ENCODE measurements around the gene DAB2IP. TPM values are rescaled to one million over a fixed set of nuclear protein-coding genes. Genes with fewer than 3 reads are reported as not detected.

The DAB2IP gene
- total RNA-seq, 1 experiment from 2014 or later = 18.7 TPM

GRCh38 chr9:121674017-121674416, 22.6 kb downstream of the DAB2IP start:
- Histone ChIP-seq H3K4me1 (no peaks in the 10 kb centered on the region; the same call in 1 of the 2 replicates), H3K9me3 (replicated peaks) (no peaks in the 10 kb centered on the region), H3K4me3 (no peak overlapping the region), H3K27ac (no peak overlapping the region), H3K36me3 (no peaks in the 10 kb centered on the region; the same call in 1 of the 2 replicates), H3K27me3 (no peaks in the 10 kb centered on the region)
- no peak for DNase-seq

GRCh38 chr9:121674952-121675351, 23.5 kb downstream of the DAB2IP start:
- no peaks in the 10 kb centered on the region; the same call in 1 of the 2 replicates for H3K36me3 ChIP-seq
- H3K9me3 ChIP-seq (replicated peaks) = no peaks in the 10 kb centered on the region
- H3K4me3 ChIP-seq = no peak overlapping the region
- H3K27ac ChIP-seq = no peak overlapping the region
- no peaks in the 10 kb centered on the region; the same call in 1 of the 2 replicates for H3K4me1 ChIP-seq
- no peak for DNase-seq
- H3K27me3 ChIP-seq = no peaks in the 10 kb centered on the region

- H3K9me3 ChIP-seq (replicated peaks) = no peaks in the 10 kb centered on the region
- H3K27me3 ChIP-seq = no peaks in the 10 kb centered on the region
Observed at GRCh38 chr9:121675381-121675780, 23.9 kb downstream of the DAB2IP start.

GRCh38 chr9:121675969-121676822, 24.8 kb downstream of the DAB2IP start:
- no peaks in the 10 kb centered on the region for H3K27me3 ChIP-seq
- H3K9me3 ChIP-seq (replicated peaks) = no peaks in the 10 kb centered on the region

More at GRCh38 chr9:121675381-121675780, 23.9 kb downstream of the DAB2IP start:
- no peak overlapping the region for H3K4me3 ChIP-seq
- H3K27ac ChIP-seq = no peak overlapping the region
- H3K36me3 ChIP-seq = no peaks in the 10 kb centered on the region; the same call in 1 of the 2 replicates
- H3K4me1 ChIP-seq = no peaks in the 10 kb centered on the region; the same call in 1 of the 2 replicates
- DNase-seq = no peak

GRCh38 chr9:121676926-121677325, 25.5 kb downstream of the DAB2IP start:
- H3K4me1 ChIP-seq = no peaks in the 10 kb centered on the region; the same call in 1 of the 2 replicates
- no peak for DNase-seq
- peaks cover 6% of the 10 kb centered on the region for H3K36me3 ChIP-seq
- H3K4me3 ChIP-seq = no peak overlapping the region
- H3K27ac ChIP-seq = no peak overlapping the region
- no peaks in the 10 kb centered on the region for H3K9me3 ChIP-seq (replicated peaks)
- H3K27me3 ChIP-seq = no peaks in the 10 kb centered on the region

More at GRCh38 chr9:121675969-121676822, 24.8 kb downstream of the DAB2IP start:
- H3K36me3 ChIP-seq = peaks cover 2% of the 10 kb centered on the region; the same call in 1 of the 2 replicates
- no peak overlapping the region for H3K27ac ChIP-seq
- DNase-seq = no peak
- no peaks in the 10 kb centered on the region; the same call in 1 of the 2 replicates for H3K4me1 ChIP-seq
- H3K4me3 ChIP-seq = no peak overlapping the region

GRCh38 chr9:121678501-121679022, 27.1 kb downstream of the DAB2IP start:
- DNase-seq = no peak
- Histone ChIP-seq H3K4me1 (no peaks in the 10 kb centered on the region; the same call in 1 of the 2 replicates), H3K9me3 (replicated peaks) (no peaks in the 10 kb centered on the region), H3K36me3 (peaks cover 6% of the 10 kb centered on the region), H3K4me3 (no peak overlapping the region), H3K27ac (no peak overlapping the region), H3K27me3 (no peaks in the 10 kb centered on the region)

- Histone ChIP-seq H3K9me3 (replicated peaks) (no peaks in the 10 kb centered on the region), H3K36me3 (peaks cover 6% of the 10 kb centered on the region), H3K4me3 (no peak overlapping the region), H3K27me3 (no peaks in the 10 kb centered on the region), H3K27ac (no peak overlapping the region), H3K4me1 (no peaks in the 10 kb centered on the region)
- DNase-seq = no peak
Observed at GRCh38 chr9:121679901-121680635, 28.6 kb downstream of the DAB2IP start.

- Histone ChIP-seq H3K36me3 (peaks cover 6% of the 10 kb centered on the region), H3K4me3 (no peak overlapping the region), H3K27ac (no peak overlapping the region), H3K27me3 (no peaks in the 10 kb centered on the region), H3K9me3 (replicated peaks) (no peaks in the 10 kb centered on the region), H3K4me1 (no peaks in the 10 kb centered on the region)
- DNase-seq = no peak
Observed at GRCh38 chr9:121681404-121681803, 30.0 kb downstream of the DAB2IP start.

- Histone ChIP-seq H3K36me3 (peaks cover 6% of the 10 kb centered on the region), H3K27ac (no peak overlapping the region), H3K27me3 (no peaks in the 10 kb centered on the region), H3K4me3 (no peak overlapping the region), H3K9me3 (replicated peaks) (no peaks in the 10 kb centered on the region), H3K4me1 (no peaks in the 10 kb centered on the region)
- DNase-seq = no peak
Observed at GRCh38 chr9:121682201-121682600, 30.8 kb downstream of the DAB2IP start.

GRCh38 chr9:121682926-121683515, 31.6 kb downstream of the DAB2IP start:
- H3K27me3 ChIP-seq = no peaks in the 10 kb centered on the region
- peaks cover 6% of the 10 kb centered on the region for H3K36me3 ChIP-seq
- H3K4me1 ChIP-seq = no peaks in the 10 kb centered on the region
- no peak overlapping the region for H3K4me3 ChIP-seq
- H3K9me3 ChIP-seq (replicated peaks) = no peaks in the 10 kb centered on the region
- DNase-seq = no peak
- no peak overlapping the region for H3K27ac ChIP-seq

GRCh38 chr9:121683652-121684051, 32.2 kb downstream of the DAB2IP start:
- Histone ChIP-seq H3K36me3 (peaks cover 6% of the 10 kb centered on the region), H3K4me3 (no peak overlapping the region), H3K27ac (no peak overlapping the region), H3K27me3 (no peaks in the 10 kb centered on the region), H3K9me3 (replicated peaks) (no peaks in the 10 kb centered on the region), H3K4me1 (no peaks in the 10 kb centered on the region)
- no peak for DNase-seq

- H3K36me3 ChIP-seq = peaks cover 6% of the 10 kb centered on the region
- H3K9me3 ChIP-seq (replicated peaks) = no peaks in the 10 kb centered on the region
- H3K4me3 ChIP-seq = no peak overlapping the region
- no peaks in the 10 kb centered on the region for H3K27me3 ChIP-seq
- peak; percentile 59 to 62 for DNase-seq
- H3K27ac ChIP-seq = no peak overlapping the region
- H3K4me1 ChIP-seq = no peaks in the 10 kb centered on the region
Observed at GRCh38 chr9:121684381-121685145, 33.1 kb downstream of the DAB2IP start.

- H3K4me1 ChIP-seq = no peaks in the 10 kb centered on the region; the same call in 1 of the 2 replicates
Observed at GRCh38 chr9:121685146-121685794, 33.8 kb downstream of the DAB2IP start.

More at GRCh38 chr9:121685146-121685794, 33.8 kb downstream of the DAB2IP start:
- Histone ChIP-seq H3K36me3 (peaks cover 6% of the 10 kb centered on the region), H3K27ac (no peak overlapping the region), H3K9me3 (replicated peaks) (no peaks in the 10 kb centered on the region), H3K4me3 (no peak overlapping the region), H3K27me3 (no peaks in the 10 kb centered on the region)
- DNase-seq = no peak

Data from SJCRH30 (cell line).